H9 (cell line): Measurements from ENCODE around the gene CDK6. TPM values are rescaled to one million over a fixed set of nuclear protein-coding genes. Genes with fewer than 3 reads are reported as not detected.
"Not testable (repeated sequence)": the region's sequence is repeated elsewhere in the genome, so short reads cannot be mapped to it uniquely, and the experiment has no call there.

Experiments used
- DNase-seq: peaks from one replicate; pipeline ENCODE4 v3.0.0-alpha.2; 2017
- H2AFZ ChIP-seq: one replicate; pipeline ENCODE4 v1.6.1; 2013; ENCODE audit warnings: mild to moderate bottlenecking, low read length, control low read depth, moderate library complexity
- H2AK5ac ChIP-seq: 2 replicates; pipeline ENCODE4 v1.6.1; 2013; ENCODE audit warnings: low read length, control low read depth, mixed read lengths; ENCODE audit not compliant: insufficient read length
- H2BK120ac ChIP-seq: one replicate; pipeline ENCODE4 v1.6.1; 2013; ENCODE audit warnings: low read depth, mild to moderate bottlenecking, low read length, control low read depth, inconsistent platforms; ENCODE audit not compliant: poor library complexity, severe bottlenecking
- H2BK12ac ChIP-seq: 2 replicates; pipeline ENCODE4 v1.6.1; 2013; ENCODE audit warnings: low read length, control low read depth, mixed read lengths, low read depth; ENCODE audit not compliant: insufficient read length
- H2BK15ac ChIP-seq: 2 replicates; pipeline ENCODE4 v1.6.1; 2013; ENCODE audit warnings: low read depth, low read length, control low read depth
- H2BK20ac ChIP-seq: one replicate; pipeline ENCODE4 v1.6.1; 2013; ENCODE audit warnings: low read depth, mild to moderate bottlenecking, low read length, control low read depth, inconsistent platforms; ENCODE audit not compliant: poor library complexity, severe bottlenecking
- H2BK5ac ChIP-seq: 2 replicates; pipeline ENCODE4 v1.6.1; 2013; ENCODE audit warnings: low read length, control low read depth, mixed read lengths; ENCODE audit not compliant: insufficient read length
- H3K14ac ChIP-seq: 2 replicates; pipeline ENCODE4 v1.6.1; 2013; ENCODE audit warnings: low read length, control low read depth; ENCODE audit not compliant: insufficient read depth
- H3K18ac ChIP-seq: 2 replicates; pipeline ENCODE4 v1.6.1; 2013; ENCODE audit warnings: low read depth, mild to moderate bottlenecking, mixed read lengths, low read length, control low read depth; ENCODE audit not compliant: insufficient read length
- H3K23ac ChIP-seq: 2 replicates; pipeline ENCODE4 v1.6.1; 2013; ENCODE audit warnings: low read length, control low read depth, mixed read lengths, low read depth; ENCODE audit not compliant: insufficient read length
- H3K23me2 ChIP-seq: 2 replicates; pipeline ENCODE4 v1.6.1; 2013; ENCODE audit warnings: low read depth, mild to moderate bottlenecking, mixed read lengths, low read length, control low read depth; ENCODE audit not compliant: insufficient read length, poor library complexity, severe bottlenecking
- H3K27ac ChIP-seq: 2 replicates; pipeline ENCODE4 v1.5.1; 2013; ENCODE audit warnings: low read length, control low read depth, mixed read lengths, low read depth; ENCODE audit not compliant: insufficient read length
- H3K27me3 ChIP-seq: 2 replicates; pipeline ENCODE4 v1.6.1; 2013; ENCODE audit warnings: low read length, control low read depth, inconsistent platforms; ENCODE audit not compliant: insufficient read depth
- H3K4ac ChIP-seq: 2 replicates; pipeline ENCODE4 v1.6.1; 2013; ENCODE audit warnings: low read depth, mild to moderate bottlenecking, control low read depth, inconsistent platforms, low read length, moderate library complexity
- H3K4me1 ChIP-seq: 2 replicates; pipeline ENCODE4 v1.6.1; 2013; ENCODE audit warnings: low read length, control low read depth, inconsistent platforms; ENCODE audit not compliant: insufficient read depth
- H3K4me2 ChIP-seq: 2 replicates; pipeline ENCODE4 v1.6.1; 2013; ENCODE audit warnings: low read length, control low read depth, mixed read lengths; ENCODE audit not compliant: insufficient read length, insufficient read depth
- H3K56ac ChIP-seq: 2 replicates; pipeline ENCODE4 v1.6.1; 2013; ENCODE audit warnings: low read depth, mild to moderate bottlenecking, mixed read lengths, low read length, control low read depth; ENCODE audit not compliant: insufficient read length
- H3K79me1 ChIP-seq: 2 replicates; pipeline ENCODE4 v1.6.1; 2013; ENCODE audit warnings: low read depth, mild to moderate bottlenecking, moderate library complexity, low read length, control low read depth, inconsistent platforms; ENCODE audit not compliant: insufficient read depth, poor library complexity, severe bottlenecking
- H3K79me2 ChIP-seq: 2 replicates; pipeline ENCODE4 v1.6.1; 2013; ENCODE audit warnings: low read length, control low read depth, inconsistent platforms; ENCODE audit not compliant: insufficient read depth
- H3K9ac ChIP-seq: 2 replicates; pipeline ENCODE4 v1.6.1; 2013; ENCODE audit warnings: low read length, control low read depth, mixed read lengths; ENCODE audit not compliant: insufficient read length; ENCODE audit errors: extremely low read depth
- H3K9me3 ChIP-seq: one replicate; pipeline ENCODE4 v1.6.1; 2013; ENCODE audit warnings: low read depth, low read length, inconsistent platforms; ENCODE audit not compliant: control insufficient read depth
- H3T11ph ChIP-seq: one replicate; pipeline ENCODE4 v1.6.1; 2013; ENCODE audit warnings: mild to moderate bottlenecking, low read length, control low read depth, inconsistent platforms
- H4K20me1 ChIP-seq: one replicate; pipeline ENCODE4 v1.6.1; 2013; ENCODE audit not compliant: control insufficient read depth, insufficient read length, insufficient read depth
- H4K5ac ChIP-seq: 2 replicates; pipeline ENCODE4 v1.6.1; 2013; ENCODE audit warnings: low read depth, mild to moderate bottlenecking, mixed read lengths, low read length, control low read depth; ENCODE audit not compliant: insufficient read length
- H4K8ac ChIP-seq: replicated peaks from 2 replicates; pipeline ENCODE4 v1.6.1; 2013; ENCODE audit warnings: low read length, control low read depth, mixed read lengths, low read depth; ENCODE audit not compliant: insufficient read length
- H4K91ac ChIP-seq: 2 replicates; pipeline ENCODE4 v1.6.1; 2013; ENCODE audit warnings: low read depth, mild to moderate bottlenecking, moderate library complexity, mixed read lengths, low read length, control low read depth; ENCODE audit not compliant: insufficient read length
- H3K27ac Mint-ChIP-seq, 3 experiments: 2 replicates in 2 of 3; 3 replicates in 1 of 3; pipeline ENCODE4 v1.8.0; 2020 to 2021; ENCODE audit warnings: mixed read lengths in 3 of 3, mild to moderate bottlenecking in 1 of 3, moderate library complexity in 1 of 3
- H3K27me3 Mint-ChIP-seq: 2 replicates; pipeline ENCODE4 v1.8.0; 2021; ENCODE audit warnings: low read depth, mild to moderate bottlenecking, moderate library complexity, mixed read lengths
- H3K36me3 Mint-ChIP-seq, 3 experiments: 2 replicates in 2 of 3; 3 replicates in 1 of 3; pipeline ENCODE4 v1.8.0; 2020 to 2021; ENCODE audit warnings: low read depth in 3 of 3, mixed read lengths in 3 of 3; ENCODE audit not compliant: insufficient read depth in 1 of 3
- H3K4me1 Mint-ChIP-seq, 2 experiments: 2 replicates each; pipeline ENCODE4 v1.8.0; 2020; ENCODE audit warnings: mixed read lengths in 2 of 2
- H3K4me3 Mint-ChIP-seq, 2 experiments: 2 replicates in 1 of 2; 3 replicates in 1 of 2; pipeline ENCODE4 v1.8.0; 2020 to 2021; ENCODE audit warnings: mild to moderate bottlenecking in 2 of 2, mixed read lengths in 2 of 2, moderate library complexity in 1 of 2
- H3K9me3 Mint-ChIP-seq, 2 experiments: 2 replicates in 1 of 2; 3 replicates in 1 of 2; pipeline ENCODE4 v1.8.0; 2020; ENCODE audit warnings: mild to moderate bottlenecking in 2 of 2, mixed read lengths in 2 of 2, moderate library complexity in 1 of 2
- CTCF ChIP-seq: fragments of 200-600 bp; sonication (generic); conservative IDR thresholded peaks from 3 replicates; pipeline ENCODE4 v1.8.0; 2021; ENCODE audit warnings: antibody characterized with exemption, mild to moderate bottlenecking
- WGBS: extraction: QIAGEN DNeasy Blood & Tissue Kit; methylation state at CpG from one replicate; pipeline ENCODE4 v1.1.7; 2013; ENCODE audit warnings: missing lambda C conversion rate, low lambda C conversion rate, mixed read lengths; ENCODE audit not compliant: insufficient read length; ENCODE audit errors: extremely low coverage; 5-methylcytosine and 5-hydroxymethylcytosine counted together
- total RNA-seq: library from RNA; stranded (reverse); gene quantifications from 2 replicates; pipeline ENCODE4 v1.2.1, GENCODE V29; 2021

CDK6 gene
- total RNA-seq, 1 experiment from 2014 or later, result 30.0 TPM

- no peaks in the 10 kb centered on the region for H3K36me3 Mint-ChIP-seq
- Histone ChIP-seq H4K91ac (no peak overlapping the region), H2AFZ (no peak overlapping the region), H3K23me2 (no peaks in the 10 kb centered on the region), H3K27me3 (no peaks in the 10 kb centered on the region; the same call in 1 of the 2 replicates), H3K14ac (no peak overlapping the region), H3K56ac (no peak overlapping the region), H3K9ac (no peak overlapping the region), H3K27ac (no peak overlapping the region), H4K5ac (no peak overlapping the region), H3K9me3 (no peaks in the 10 kb centered on the region), H3K4ac (no peak overlapping the region), H2BK12ac (no peak overlapping the region), H3K4me2 (no peak overlapping the region), H3K79me2 (no peaks in the 10 kb centered on the region; the same call in 1 of the 2 replicates), H3K79me1 (no peaks in the 10 kb centered on the region), H2BK120ac (no peak overlapping the region), H3K23ac (no peak overlapping the region), H2BK20ac (no peak overlapping the region), H2BK5ac (no peak overlapping the region), H2BK15ac (no peak overlapping the region), H4K20me1 (no peaks in the 10 kb centered on the region), H3K18ac (no peak overlapping the region), H3K4me1 (no peaks in the 10 kb centered on the region; the same call in 1 of the 2 replicates), H3T11ph (no peak overlapping the region), H4K8ac (no peak overlapping the region), H2AK5ac (no peak overlapping the region)
- H3K9me3 Mint-ChIP-seq, result no peaks in the 10 kb centered on the region
- peaks cover 9% of the 10 kb centered on the region for H3K27me3 Mint-ChIP-seq
- peaks cover 15 to 27% of the 10 kb centered on the region in 2 experiments for H3K4me1 Mint-ChIP-seq
- no peak for TF ChIP-seq CTCF
- H3K27ac Mint-ChIP-seq, result no peak overlapping the region
- H3K4me3 Mint-ChIP-seq, result no peak overlapping the region
- DNase-seq, result no peak
- no CpG with 5 or more reads among the region's 4 CpGs for WGBS
Measured at GRCh38 chr7:92606985-92607384, 229.4 kb downstream of the CDK6 start.

GRCh38 chr7:92604517-92604916 lies 231.9 kb downstream of the CDK6 start:
- H3T11ph ChIP-seq, H3K23ac ChIP-seq, H3K27ac ChIP-seq, H3K9me3 Mint-ChIP-seq, H3K79me2 ChIP-seq, H3K27me3 Mint-ChIP-seq, H3K27me3 ChIP-seq, H2AK5ac ChIP-seq, H4K91ac ChIP-seq, H3K56ac ChIP-seq, H2BK120ac ChIP-seq, H4K8ac ChIP-seq, H3K9me3 ChIP-seq, DNase-seq, H3K36me3 Mint-ChIP-seq, H3K9ac ChIP-seq, H4K20me1 ChIP-seq, H3K79me1 ChIP-seq, H3K14ac ChIP-seq, H3K4me2 ChIP-seq, H2BK20ac ChIP-seq, H2BK12ac ChIP-seq, H3K4me3 Mint-ChIP-seq, H2AFZ ChIP-seq, H3K23me2 ChIP-seq, H3K4ac ChIP-seq, H3K4me1 ChIP-seq, H4K5ac ChIP-seq, H3K18ac ChIP-seq, H2BK15ac ChIP-seq, H2BK5ac ChIP-seq: not testable (repeated sequence)
- no CpG with 5 or more reads among the region's 7 CpGs for WGBS
- Mint-ChIP-seq H3K4me1 (peaks cover 12 to 24% of the 10 kb centered on the region in 2 experiments), H3K27ac (peak overlapping the region in 1 of 3 experiments; percentile 85; a peak in 1 of 7 replicates)
